Measurements from ENCODE around the gene SLC25A46.

- TF ChIP-seq, protein P1, sequence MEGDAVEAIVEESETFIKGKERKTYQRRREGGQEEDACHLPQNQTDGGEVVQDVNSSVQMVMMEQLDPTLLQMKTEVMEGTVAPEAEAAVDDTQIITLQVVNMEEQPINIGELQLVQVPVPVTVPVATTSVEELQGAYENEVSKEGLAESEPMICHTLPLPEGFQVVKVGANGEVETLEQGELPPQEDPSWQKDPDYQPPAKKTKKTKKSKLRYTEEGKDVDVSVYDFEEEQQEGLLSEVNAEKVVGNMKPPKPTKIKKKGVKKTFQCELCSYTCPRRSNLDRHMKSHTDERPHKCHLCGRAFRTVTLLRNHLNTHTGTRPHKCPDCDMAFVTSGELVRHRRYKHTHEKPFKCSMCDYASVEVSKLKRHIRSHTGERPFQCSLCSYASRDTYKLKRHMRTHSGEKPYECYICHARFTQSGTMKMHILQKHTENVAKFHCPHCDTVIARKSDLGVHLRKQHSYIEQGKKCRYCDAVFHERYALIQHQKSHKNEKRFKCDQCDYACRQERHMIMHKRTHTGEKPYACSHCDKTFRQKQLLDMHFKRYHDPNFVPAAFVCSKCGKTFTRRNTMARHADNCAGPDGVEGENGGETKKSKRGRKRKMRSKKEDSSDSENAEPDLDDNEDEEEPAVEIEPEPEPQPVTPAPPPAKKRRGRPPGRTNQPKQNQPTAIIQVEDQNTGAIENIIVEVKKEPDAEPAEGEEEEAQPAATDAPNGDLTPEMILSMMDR (IDR thresholded peaks at IDR 0.05 in 4 of 5, conservative IDR thresholded peaks at IDR 0.05 in 1 of 5) = no peak
- TF ChIP-seq POLR2A (IDR thresholded peaks at IDR 0.05) = no peak
Measured at GRCh38 chr5:110754181-110754580, 15.4 kb downstream of the SLC25A46 start.

Measured in gastrocnemius medialis (tissue), 4 donors.